Left cardiac atrium (tissue), 4 donors: ENCODE results near the gene NKX1-1. TPM values are rescaled to one million over a fixed set of nuclear protein-coding genes. Genes with fewer than 3 reads are reported as not detected.
"Not testable (repeated sequence)": the region's sequence is repeated elsewhere in the genome, so short reads cannot be mapped to it uniquely, and the experiment has no call there.

Source experiments
- ATAC-seq, 2 donors: fragments of 200-7000 bp; cut with Tn5 transposase; one replicate each; pipeline ENCODE4 v1.9.1; 2020; ENCODE audit warnings: mild to moderate bottlenecking in 2 of 2, moderate library complexity in 2 of 2
- DNase-seq: peaks from one replicate; pipeline ENCODE4 v3.0.0-alpha.2; 2020
- intact Hi-C, 2 donors: fragments of 100-400 bp; cut with DNase I; formaldehyde crosslinking; loops; one replicate each; pipeline versions ENCODE4 v1.14.1 to v1.15.1; 2022 to 2023
- total RNA-seq, 2 donors: library from RNA; stranded (reverse); fragmentation: NEBNext Ultra II Directional; extraction: Animal tissue kit (Norgen Biotek cat#: 25700); gene quantifications; one replicate each; pipeline ENCODE4 v1.2.1, GENCODE V29; 2021
- donor health status: DM: no; HTN: yes; CAD: no.
- donor health status: DM: no; HTN: yes; CAD: no; lungs with severe emphysema.
- donor health status: DM: yes; HTN: yes; CAD: no.
- donor health status: Dilated cardiomyopathy.

The NKX1-1 gene
- total RNA-seq, 2 donors from 2014 or later = not detected

- peak; percentile 17 for DNase-seq
- intact Hi-C loops = no loop called here
- no peak for ATAC-seq
Observed at GRCh38 chr4:1378559-1379231, 27.5 kb downstream of the NKX1-1 start.

GRCh38 chr4:1377606-1378261 lies 28.5 kb downstream of the NKX1-1 start:
- no peak for ATAC-seq
- intact Hi-C loops = no loop called here
- DNase-seq = peak; percentile 14

- ATAC-seq (no peak), DNase-seq (peak; percentile 20)
- intact Hi-C loops = no loop called here
Observed at GRCh38 chr4:1376841-1377605, 29.2 kb downstream of the NKX1-1 start.

DNA sequence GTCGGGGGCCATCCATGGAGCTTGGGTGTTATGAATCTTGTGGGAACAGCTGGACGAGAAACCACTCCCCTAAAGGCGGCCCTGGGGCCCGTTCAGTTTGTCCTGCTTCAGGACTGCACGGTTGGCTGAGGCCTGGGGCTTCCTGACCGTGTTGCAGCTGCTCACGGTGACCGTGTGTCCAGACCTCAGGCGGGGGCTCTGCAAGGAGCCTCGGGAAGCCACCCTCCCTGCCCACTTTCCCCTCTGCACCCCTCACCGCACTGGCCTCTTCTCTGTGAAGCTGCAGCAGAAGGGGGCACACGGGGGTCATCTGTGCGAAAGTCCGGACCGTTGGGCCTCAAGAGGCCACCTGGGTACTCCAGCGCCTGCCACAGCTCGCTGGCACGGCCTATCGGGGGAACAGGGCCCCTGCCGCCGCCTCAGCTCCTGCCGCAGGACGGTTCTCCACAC lies 29.8 kb downstream of the NKX1-1 start:
- DNase-seq (peak; percentile 15), ATAC-seq (no peak)
- intact Hi-C loops = no loop called here

- ATAC-seq = no peak
- intact Hi-C loops = no loop called here
- DNase-seq = peak; percentile 6
Observed at GRCh38 chr4:1375761-1376322, 30.4 kb downstream of the NKX1-1 start.

DNA sequence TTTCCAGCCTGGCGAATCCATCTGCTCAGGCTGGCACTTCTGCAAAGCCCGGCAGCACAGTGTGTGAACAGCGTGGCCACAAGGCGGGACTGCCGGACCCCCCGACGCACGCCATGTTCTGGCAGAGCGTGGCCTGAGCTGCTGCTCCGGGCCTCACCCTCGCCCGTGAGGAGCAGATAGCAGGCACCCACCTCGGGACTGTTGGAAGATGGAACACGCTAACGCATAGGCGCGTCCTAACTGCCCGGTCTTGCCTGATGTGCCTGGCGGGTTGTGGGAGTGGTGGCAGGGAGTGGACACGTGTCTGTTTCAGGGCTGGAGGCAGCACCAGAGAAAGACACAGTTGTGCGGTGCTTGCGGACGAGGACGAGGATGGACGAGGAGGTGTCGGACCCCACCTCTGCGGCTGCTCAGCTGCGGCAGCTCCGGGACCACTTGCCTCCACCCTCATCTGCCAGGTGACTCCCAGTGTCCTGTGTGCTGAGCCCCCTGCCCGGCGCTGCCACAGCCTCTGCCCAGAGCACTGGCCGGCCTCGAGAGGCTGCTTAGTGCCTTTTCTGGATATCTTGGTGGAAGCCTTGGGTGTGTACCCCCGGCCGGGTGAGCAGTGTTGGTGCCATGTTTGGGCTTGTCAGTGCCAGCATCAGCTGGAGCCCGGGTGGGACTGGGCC lies 31.1 kb downstream of the NKX1-1 start:
- intact Hi-C loops = no loop called here
- DNase-seq (peak; percentile 18), ATAC-seq (no peak)

DNA sequence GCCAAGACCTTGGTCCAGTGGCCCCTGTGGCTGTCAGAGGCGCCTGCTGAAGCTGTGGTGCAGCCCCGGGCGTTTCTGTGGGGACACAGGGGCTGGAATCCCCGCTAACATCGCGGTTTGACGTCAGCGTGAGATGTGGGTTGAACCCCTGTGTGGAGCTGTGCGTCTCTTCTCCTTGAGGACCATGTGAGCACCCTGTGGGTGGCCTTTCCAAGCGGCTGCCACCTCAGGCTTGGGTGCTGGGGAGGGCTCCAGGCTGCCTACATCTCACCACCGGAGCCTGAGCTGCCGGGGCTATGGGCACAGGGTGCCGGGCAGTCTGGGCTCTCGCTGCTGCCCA lies 31.6 kb downstream of the NKX1-1 start:
- DNase-seq = no peak
- no peak for ATAC-seq
- intact Hi-C loops = no loop called here

DNA sequence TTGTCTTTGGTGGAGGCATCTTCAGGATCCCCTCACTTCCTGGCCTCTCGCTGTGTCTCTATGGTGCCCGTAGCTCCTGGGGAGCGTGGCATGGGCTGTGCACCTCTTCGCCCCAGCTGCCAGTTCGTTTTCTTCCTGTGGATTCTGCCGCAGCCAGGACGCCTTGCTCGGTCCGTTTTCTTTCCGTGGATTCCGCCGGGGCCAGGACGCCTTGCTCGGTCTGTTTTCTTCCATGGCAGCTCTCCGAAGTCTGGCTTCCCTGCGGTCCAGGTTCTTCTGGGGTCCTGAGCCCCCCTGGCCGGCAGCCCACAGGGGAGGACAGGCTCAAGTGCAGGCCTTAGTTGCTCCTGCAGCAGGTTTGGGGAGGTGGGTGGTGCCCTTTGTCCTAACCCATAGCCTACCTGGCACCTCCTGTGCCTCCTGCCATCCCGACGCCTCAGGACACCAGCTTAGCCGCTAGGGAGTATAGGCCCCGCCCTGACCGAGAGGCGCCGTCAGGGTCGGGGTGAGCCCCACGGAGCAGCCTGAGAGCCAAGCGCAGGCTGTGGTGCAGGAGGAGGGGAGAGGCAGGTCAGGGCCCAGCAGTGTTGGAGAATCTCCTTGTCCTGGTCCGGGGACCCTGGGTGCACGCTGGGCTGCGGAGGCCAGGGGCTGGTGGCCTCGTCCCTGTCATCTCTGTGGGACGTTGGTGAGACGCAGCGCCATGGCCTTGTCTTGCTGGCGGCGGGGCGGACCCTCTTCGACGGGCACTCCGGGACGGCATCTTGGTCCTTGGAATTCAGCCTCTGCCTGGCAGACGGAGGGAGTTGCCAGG lies 32.1 kb downstream of the NKX1-1 start:
- intact Hi-C loops = no loop called here
- ATAC-seq (no peak), DNase-seq (peak; percentile 13)

GRCh38 chr4:1372576-1372975 lies 33.7 kb downstream of the NKX1-1 start:
- DNase-seq, ATAC-seq, intact Hi-C loops: not testable (repeated sequence)

DNA sequence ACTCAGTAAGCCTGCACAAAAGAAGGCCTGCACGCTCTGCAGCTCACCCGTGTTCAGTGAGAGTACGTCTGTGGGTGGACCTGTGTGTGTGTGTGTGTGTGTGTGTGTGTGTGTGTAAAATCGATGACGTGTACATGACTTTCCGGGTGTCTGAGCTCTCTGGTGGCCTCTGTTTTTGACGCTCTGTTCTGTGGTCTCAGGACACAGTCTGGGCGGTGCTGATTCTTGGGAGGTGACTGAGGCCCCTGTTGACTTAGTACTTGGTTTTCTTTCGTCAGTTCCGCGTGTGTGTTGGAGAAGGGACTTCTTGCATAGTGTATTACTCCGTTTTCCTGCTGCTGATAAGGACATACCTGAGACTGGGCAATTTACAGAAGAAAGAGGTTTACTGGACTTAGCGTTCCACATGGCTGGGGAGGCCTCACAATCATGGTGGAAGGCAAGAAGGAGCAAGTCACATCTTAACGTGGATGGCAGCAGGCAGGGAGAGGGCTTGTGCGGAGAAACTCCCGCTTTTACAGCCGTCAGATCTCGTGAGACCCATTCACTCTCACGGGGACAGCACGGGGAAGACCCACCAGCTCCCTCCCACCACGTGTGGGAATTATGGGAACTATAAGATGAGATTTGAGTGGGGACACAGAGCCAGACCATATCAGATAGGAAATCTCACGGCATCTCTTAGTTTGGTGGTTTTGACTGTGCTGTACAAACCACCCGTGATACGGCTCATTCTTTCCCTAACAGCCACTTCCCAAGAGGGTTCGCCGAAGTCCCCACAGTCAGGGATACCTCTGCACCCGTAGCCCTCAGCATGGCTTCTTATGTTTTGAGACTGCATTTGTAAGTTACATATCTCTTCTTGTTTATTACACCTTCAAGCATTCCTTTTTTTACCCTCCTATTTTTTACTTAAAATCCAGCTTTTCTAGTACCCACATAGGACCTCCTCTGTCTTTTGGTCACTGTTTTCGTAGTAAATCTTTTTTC lies 34.8 kb downstream of the NKX1-1 start:
- peak; percentile 7 for DNase-seq
- intact Hi-C loops = no loop called here
- no peak for ATAC-seq

- intact Hi-C loops = no loop called here
- DNase-seq = peak; percentile 17
- no peak for ATAC-seq
Observed at GRCh38 chr4:1370321-1371124, 35.7 kb downstream of the NKX1-1 start.

- ATAC-seq = no peak
- intact Hi-C loops = no loop called here
- DNase-seq = no peak
Observed at GRCh38 chr4:1369479-1370079, 36.7 kb downstream of the NKX1-1 start.

DNA sequence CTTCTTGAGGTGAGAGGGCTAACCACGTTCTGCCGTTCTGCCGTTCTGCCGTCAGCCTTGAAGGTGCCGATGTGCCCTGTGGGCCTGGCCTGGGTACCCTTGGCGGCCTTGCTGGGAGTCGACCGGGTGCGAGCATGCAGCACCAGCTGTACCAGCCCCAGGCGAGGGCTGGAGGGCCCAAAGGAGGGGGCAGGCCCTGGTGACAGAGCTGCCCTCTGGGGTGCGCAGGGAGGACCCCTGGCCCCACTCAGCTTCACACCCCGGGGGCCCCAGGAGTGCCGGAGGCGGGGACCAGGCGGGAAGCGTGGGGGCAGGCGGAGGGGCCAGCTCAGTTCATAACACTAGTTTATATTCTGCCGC lies 37.2 kb downstream of the NKX1-1 start:
- peak; percentile 9 for DNase-seq
- intact Hi-C loops = no loop called here
- ATAC-seq = no peak

GRCh38 chr4:1368421-1369090 lies 37.7 kb downstream of the NKX1-1 start:
- peak; percentile 13 for DNase-seq
- ATAC-seq = no peak
- intact Hi-C loops = no loop called here

DNA sequence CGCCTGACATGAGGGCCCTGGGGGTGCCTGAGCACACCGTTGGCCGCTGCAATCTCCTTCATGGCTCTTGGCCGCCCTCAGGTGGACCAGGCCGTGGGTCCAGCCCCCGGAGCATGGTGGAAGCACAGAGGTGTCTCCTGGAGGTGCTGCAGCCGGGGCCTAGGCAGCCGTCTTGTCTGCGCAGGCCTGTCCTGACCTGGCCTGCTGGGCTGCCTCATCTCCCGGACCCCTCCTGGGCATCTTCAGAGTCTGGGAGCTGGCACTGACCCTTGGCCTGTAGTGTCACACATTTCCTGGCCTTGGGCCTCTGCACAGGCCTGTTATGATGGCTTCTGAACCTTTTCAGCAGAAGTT lies 38.3 kb downstream of the NKX1-1 start:
- ATAC-seq (no peak), DNase-seq (peak; percentile 6)
- intact Hi-C loops = no loop called here
